ENCODE results near the gene VGLL4. TPM values are rescaled to one million over a fixed set of nuclear protein-coding genes. Genes with fewer than 3 reads are reported as not detected.

Gene VGLL4
- total RNA-seq, 3 donors from 2014 or later, result 42.5 to 51.3 (median 46.4) TPM

GRCh38 chr3:11539218-11539617 is 104.5 kb downstream of the VGLL4 start:
- H3K9me3 ChIP-seq, result no peaks in the 10 kb centered on the region
- ATAC-seq, result no peak
- TF ChIP-seq, protein P1, sequence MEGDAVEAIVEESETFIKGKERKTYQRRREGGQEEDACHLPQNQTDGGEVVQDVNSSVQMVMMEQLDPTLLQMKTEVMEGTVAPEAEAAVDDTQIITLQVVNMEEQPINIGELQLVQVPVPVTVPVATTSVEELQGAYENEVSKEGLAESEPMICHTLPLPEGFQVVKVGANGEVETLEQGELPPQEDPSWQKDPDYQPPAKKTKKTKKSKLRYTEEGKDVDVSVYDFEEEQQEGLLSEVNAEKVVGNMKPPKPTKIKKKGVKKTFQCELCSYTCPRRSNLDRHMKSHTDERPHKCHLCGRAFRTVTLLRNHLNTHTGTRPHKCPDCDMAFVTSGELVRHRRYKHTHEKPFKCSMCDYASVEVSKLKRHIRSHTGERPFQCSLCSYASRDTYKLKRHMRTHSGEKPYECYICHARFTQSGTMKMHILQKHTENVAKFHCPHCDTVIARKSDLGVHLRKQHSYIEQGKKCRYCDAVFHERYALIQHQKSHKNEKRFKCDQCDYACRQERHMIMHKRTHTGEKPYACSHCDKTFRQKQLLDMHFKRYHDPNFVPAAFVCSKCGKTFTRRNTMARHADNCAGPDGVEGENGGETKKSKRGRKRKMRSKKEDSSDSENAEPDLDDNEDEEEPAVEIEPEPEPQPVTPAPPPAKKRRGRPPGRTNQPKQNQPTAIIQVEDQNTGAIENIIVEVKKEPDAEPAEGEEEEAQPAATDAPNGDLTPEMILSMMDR (IDR thresholded peaks at IDR 0.05), result no peak
- no peak overlapping the region for H3K4me3 ChIP-seq
- no peaks in the 10 kb centered on the region for H3K36me3 ChIP-seq (ENCODE audit: low read depth)
- intact Hi-C loops (cut with DNase I, micrococcal nuclease), result no loop called here
- no peak for DNase-seq
- H3K4me1 ChIP-seq (ENCODE audit: low read depth), result no peaks in the 10 kb centered on the region

GRCh38 chr3:11538581-11538980 is 105.1 kb downstream of the VGLL4 start:
- Histone ChIP-seq H3K4me3 (no peak overlapping the region), H3K36me3 (ENCODE audit: low read depth) (no peaks in the 10 kb centered on the region), H3K9me3 (no peaks in the 10 kb centered on the region), H3K4me1 (ENCODE audit: low read depth) (no peaks in the 10 kb centered on the region)
- no peak for DNase-seq
- TF ChIP-seq, protein P1 (IDR thresholded peaks at IDR 0.05), result no peak
- intact Hi-C loops (cut with DNase I, micrococcal nuclease), result no loop called here
- no peak for ATAC-seq

- TF ChIP-seq, protein P1 (IDR thresholded peaks at IDR 0.05), result no peak
- Histone ChIP-seq H3K36me3 (ENCODE audit: low read depth) (no peaks in the 10 kb centered on the region), H3K4me1 (ENCODE audit: low read depth) (no peaks in the 10 kb centered on the region), H3K9me3 (no peaks in the 10 kb centered on the region), H3K4me3 (no peak overlapping the region)
- ATAC-seq (no peak), DNase-seq (no peak)
- intact Hi-C loops (cut with DNase I, micrococcal nuclease), result no loop called here
Measured at GRCh38 chr3:11536936-11537612, 106.6 kb downstream of the VGLL4 start.

- Histone ChIP-seq H3K36me3 (ENCODE audit: low read depth) (no peaks in the 10 kb centered on the region), H3K4me3 (no peak overlapping the region), H3K4me1 (ENCODE audit: low read depth) (no peaks in the 10 kb centered on the region), H3K9me3 (no peaks in the 10 kb centered on the region)
- ATAC-seq, result no peak
- TF ChIP-seq, protein P1 (IDR thresholded peaks at IDR 0.05), result no peak
- intact Hi-C loops (cut with DNase I, micrococcal nuclease), result no loop called here
- DNase-seq, result no peak
Measured at GRCh38 chr3:11536132-11536935, 107.4 kb downstream of the VGLL4 start.

DNA sequence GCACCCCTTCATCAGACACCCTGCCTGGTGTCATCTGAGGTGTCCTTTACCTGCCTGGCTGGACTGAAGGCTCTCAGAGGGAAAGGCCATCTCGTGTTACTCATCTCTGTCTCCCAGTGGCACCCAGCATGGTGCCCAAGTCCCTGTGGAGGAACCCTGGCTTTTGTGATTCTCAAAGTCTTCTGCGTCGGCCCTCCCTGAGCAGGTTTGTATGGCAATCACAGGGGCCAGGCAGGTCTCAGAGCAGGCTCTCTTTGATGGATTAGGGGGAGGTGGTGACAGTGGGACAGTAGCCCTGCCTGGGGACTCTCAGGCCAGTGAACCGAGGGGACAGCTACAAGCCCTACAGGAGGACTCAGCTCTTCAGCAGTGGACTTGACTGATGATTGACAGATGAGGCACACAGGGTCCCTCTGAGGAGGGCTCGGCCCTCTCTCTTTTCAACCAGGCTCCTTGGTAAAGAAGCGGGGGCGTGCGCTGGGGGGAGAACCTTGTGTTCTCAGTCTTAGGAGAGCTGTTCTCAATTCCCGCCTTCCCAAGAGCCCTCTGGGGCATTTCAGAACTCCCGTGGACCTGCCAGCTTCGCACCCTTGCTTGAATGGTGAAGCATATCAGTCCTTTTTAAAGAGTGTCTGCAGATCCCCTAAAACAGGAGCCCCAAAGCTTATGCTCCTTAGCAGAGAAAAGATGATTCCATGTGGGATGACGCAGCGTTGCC is 108.3 kb downstream of the VGLL4 start:
- Histone ChIP-seq H3K4me3 (no peak overlapping the region), H3K4me1 (ENCODE audit: low read depth) (no peaks in the 10 kb centered on the region), H3K36me3 (ENCODE audit: low read depth) (no peaks in the 10 kb centered on the region), H3K9me3 (no peaks in the 10 kb centered on the region)
- TF ChIP-seq, protein P1 (IDR thresholded peaks at IDR 0.05), result no peak
- no peak for ATAC-seq
- intact Hi-C loops (cut with DNase I, micrococcal nuclease), result no loop called here
- no peak for DNase-seq
